ENCODE measurements around the gene MIR17HG.

DNA sequence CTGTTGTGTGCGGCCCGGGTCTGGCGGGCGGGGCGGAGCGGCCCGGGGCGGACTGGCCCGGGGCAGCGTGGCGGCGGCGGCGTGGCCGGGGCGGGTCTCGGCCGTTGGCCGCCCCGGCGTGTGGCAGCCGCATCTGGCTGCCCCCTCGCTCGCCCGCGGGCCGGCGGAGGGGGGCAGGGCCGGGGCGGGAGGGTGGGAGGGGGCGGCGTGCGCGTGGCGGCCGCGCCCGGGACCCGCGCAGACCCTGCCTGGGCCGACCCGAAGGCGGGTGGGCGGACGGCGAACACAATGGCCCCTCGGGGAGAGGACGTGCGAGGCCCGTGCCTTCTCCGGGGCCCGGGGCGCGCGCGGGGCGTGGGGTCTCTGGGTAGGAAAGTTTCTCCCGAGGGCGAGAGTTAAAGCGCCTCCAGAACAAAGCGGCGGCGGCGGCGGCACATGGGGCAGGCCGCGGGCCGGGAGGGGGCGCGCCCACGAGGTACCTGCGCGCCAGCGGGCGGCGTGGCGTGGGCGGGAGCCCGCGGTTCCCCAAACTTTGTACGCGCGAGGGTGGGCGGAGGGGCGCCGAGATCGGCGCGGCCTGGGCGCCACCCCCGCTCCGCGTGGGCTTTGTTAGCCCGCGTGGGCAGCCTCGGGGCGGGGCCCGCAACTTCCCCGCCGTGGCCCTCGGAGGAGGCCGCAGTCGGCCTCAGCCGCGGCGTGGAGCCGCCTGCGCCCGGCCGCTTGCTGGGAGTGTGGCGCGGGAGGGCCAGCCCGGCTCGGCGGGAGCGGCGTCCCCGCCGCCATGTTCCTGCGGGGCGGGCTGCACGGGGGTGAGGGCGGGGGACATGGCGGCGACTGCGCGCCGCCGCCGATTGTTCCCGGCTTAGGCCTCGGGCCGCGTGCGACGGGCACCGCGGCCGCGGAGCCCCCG is 764 bp downstream of the MIR17HG start:
- no peak for TF ChIP-seq CTCF (conservative IDR thresholded peaks at IDR 0.05 in 1 of 2, IDR thresholded peaks at IDR 0.05 in 1 of 2; ENCODE audit: low read depth in 1 of 2, low read length in 2 of 2)
- no peak for TF ChIP-seq EZH2 (IDR thresholded peaks at IDR 0.05; ENCODE audit: low read length, missing control alignments)

All from fibroblast of lung (primary cell).